ENCODE results near the gene TTC9B. TPM values are rescaled to one million over a fixed set of nuclear protein-coding genes. Genes with fewer than 3 reads are reported as not detected.

Gene TTC9B
- total and polyA plus RNA-seq, 11 donors, result not detected

- no peak overlapping the region for H3K27ac ChIP-seq
- no peak overlapping the region for H3K4me3 ChIP-seq
- H3K27me3 ChIP-seq, result no peaks in the 10 kb centered on the region
- no peak for ATAC-seq
- H3K4me1 ChIP-seq, result peaks cover 0 to 43% (median 7%) of the 10 kb centered on the region in 12 donors
- no peaks in the 10 kb centered on the region for H3K9me3 ChIP-seq
- WGBS, 4 donors, result 76 to 86% (median 83%) methylated on average over 8 to 10 of the region's 10 CpGs
- intact Hi-C loops (cut with DNase I), result no loop called here
- TF ChIP-seq CTCF (IDR thresholded peaks at IDR 0.05), result no peak
- no peak for TF ChIP-seq POLR2A (IDR thresholded peaks at IDR 0.05)
- peak in 1 of 5 donors; percentile 39 for DNase-seq
- H3K36me3 ChIP-seq, result peaks cover 0 to 49% (median 30%) of the 10 kb centered on the region in 9 donors
These were observed 31.0 kb upstream of the TTC9B start for GRCh38 chr19:40249201-40249600.

GRCh38 chr19:40247735-40248262 lies 29.6 kb upstream of the TTC9B start:
- TF ChIP-seq CTCF (IDR thresholded peaks at IDR 0.05) (no peak), POLR2A (IDR thresholded peaks at IDR 0.05) (no peak)
- intact Hi-C loops (cut with DNase I), result no loop called here
- H3K4me3 ChIP-seq, result no peak overlapping the region
- peak in 1 of 5 donors; percentile 25 for DNase-seq
- ATAC-seq, result no peak
- H3K27me3 ChIP-seq, result no peaks in the 10 kb centered on the region
- peaks cover 0 to 36% (median 16%) of the 10 kb centered on the region in 9 donors for H3K36me3 ChIP-seq
- WGBS, 4 donors, result 86 to 91% (median 87%) methylated on average over 11 to 12 of the region's 12 CpGs
- no peaks in the 10 kb centered on the region for H3K9me3 ChIP-seq
- peaks cover 0 to 44% (median 10%) of the 10 kb centered on the region in 12 donors for H3K4me1 ChIP-seq
- no peak overlapping the region for H3K27ac ChIP-seq

- intact Hi-C loops (cut with DNase I), result no loop called here
- Histone ChIP-seq H3K4me1 (peaks cover 0 to 44% (median 15%) of the 10 kb centered on the region in 12 donors), H3K4me3 (no peak overlapping the region), H3K27me3 (no peaks in the 10 kb centered on the region), H3K27ac (no peak overlapping the region), H3K36me3 (peaks cover 0 to 32% (median 16%) of the 10 kb centered on the region in 9 donors), H3K9me3 (no peaks in the 10 kb centered on the region)
- peak in 1 of 5 donors; percentile 20 for DNase-seq
- ATAC-seq, result peak in 1 of 4 donors; percentile 22
- TF ChIP-seq POLR2A (IDR thresholded peaks at IDR 0.05) (no peak), CTCF (IDR thresholded peaks at IDR 0.05) (no peak)
- 84 to 89% (median 86%) methylated on average over 4 to 6 of the region's 6 CpGs for WGBS, 4 donors
These were observed 29.0 kb upstream of the TTC9B start for GRCh38 chr19:40247178-40247577.

GRCh38 chr19:40246292-40247073 lies 28.3 kb upstream of the TTC9B start:
- intact Hi-C loops (cut with DNase I), result no loop called here
- H3K27ac ChIP-seq, result no peak overlapping the region
- H3K4me1 ChIP-seq, result peaks cover 0 to 47% (median 21%) of the 10 kb centered on the region in 12 donors
- H3K4me3 ChIP-seq, result no peak overlapping the region
- no peaks in the 10 kb centered on the region for H3K27me3 ChIP-seq
- no peak for TF ChIP-seq CTCF (IDR thresholded peaks at IDR 0.05)
- no peak for TF ChIP-seq POLR2A (IDR thresholded peaks at IDR 0.05)
- no peaks in the 10 kb centered on the region for H3K9me3 ChIP-seq
- DNase-seq (peak in 1 of 5 donors; percentile 56), ATAC-seq (no peak)
- WGBS, 4 donors, result 93 to 96% (median 95%) methylated on average over 14 to 16 of the region's 16 CpGs
- H3K36me3 ChIP-seq, result peaks cover 0 to 32% (median 13%) of the 10 kb centered on the region in 9 donors

Measured in heart left ventricle (tissue), 16 donors.